Endothelial cell of umbilical vein (primary cell): Measurements from ENCODE around the gene TBC1D9B.

Source experiments
- EZH2 ChIP-seq: IDR thresholded peaks from 2 replicates; pipeline ENCODE4 v1.6.1; 2012; ENCODE audit warnings: borderline replicate concordance, low read depth, mild to moderate bottlenecking, moderate library complexity, low read length, inconsistent platforms; ENCODE audit not compliant: severe bottlenecking
- FOS ChIP-seq: IDR thresholded peaks from 2 replicates; pipeline ENCODE4 v1.6.1; 2011; ENCODE audit warnings: mild to moderate bottlenecking, low read length, moderate library complexity, borderline replicate concordance; ENCODE audit not compliant: insufficient read depth
- GATA2 ChIP-seq: IDR thresholded peaks from 2 replicates; pipeline ENCODE4 v1.7.0; 2011; ENCODE audit warnings: low read depth, mild to moderate bottlenecking, moderate library complexity, mixed read lengths, low read length; ENCODE audit not compliant: insufficient read length, insufficient read depth
- JUN ChIP-seq: IDR thresholded peaks from 2 replicates; pipeline ENCODE4 v1.6.1; 2011; ENCODE audit warnings: borderline replicate concordance, low read depth; ENCODE audit not compliant: insufficient read length, insufficient read depth
- MYC ChIP-seq: IDR thresholded peaks from one replicate; pipeline ENCODE4 v1.6.1; 2011; ENCODE audit warnings: mild to moderate bottlenecking, low read depth, low read length
- POLR2A ChIP-seq: IDR thresholded peaks from 2 replicates; pipeline ENCODE4 v1.6.1; 2012; ENCODE audit warnings: low read depth, mild to moderate bottlenecking, control low read depth, low read length
- POLR2AphosphoS5 ChIP-seq: IDR thresholded peaks from 2 replicates; pipeline ENCODE4 v1.6.1; 2012; ENCODE audit warnings: low read depth, mild to moderate bottlenecking, control low read depth, low read length, moderate library complexity; ENCODE audit not compliant: insufficient read depth
- TF ChIP-seq, protein P1 (sequence below), 2 donors: IDR thresholded peaks; 1 replicate in 1 of 2; 2 replicates in 1 of 2; pipeline ENCODE4 v1.5.1; 2011; ENCODE audit warnings: low read length in 2 of 2, mild to moderate bottlenecking in 2 of 2, moderate library complexity in 2 of 2, control low read depth in 1 of 2, inconsistent platforms in 1 of 2, low read depth in 1 of 2; ENCODE audit not compliant: insufficient read depth in 1 of 2; ENCODE audit errors: extremely low read depth in 1 of 2
- TF ChIP-seq, protein P2 (sequence below): IDR thresholded peaks from 2 replicates; pipeline ENCODE4 v1.6.1; 2011; ENCODE audit not compliant: insufficient read depth, insufficient read length

DNA sequence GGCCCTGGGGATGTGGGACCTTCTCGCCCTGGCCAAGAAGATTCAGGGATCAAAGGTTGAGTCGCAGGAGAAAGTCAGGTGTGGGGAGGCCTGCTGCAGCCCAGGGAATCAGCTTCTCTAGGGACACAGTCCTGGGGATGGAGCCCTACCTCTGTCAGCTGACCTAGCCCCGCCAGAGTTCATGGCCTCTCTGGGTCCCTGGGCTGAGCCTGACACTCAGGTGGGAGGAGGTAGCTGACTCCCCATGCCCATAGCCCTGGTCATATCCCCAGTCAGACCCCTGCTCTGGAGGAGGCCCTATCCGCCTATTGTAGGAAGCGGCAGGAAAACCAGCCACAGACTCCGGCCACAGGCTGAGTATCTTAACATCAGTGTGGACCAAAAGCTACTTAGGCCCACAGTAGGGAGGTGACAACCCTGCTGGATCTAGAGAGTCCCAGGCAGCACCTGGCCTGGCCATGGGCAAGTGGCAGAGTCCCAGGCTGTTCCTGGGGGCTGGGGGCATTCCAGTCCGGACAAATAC lies 34.0 kb downstream of the TBC1D9B start:
- TF ChIP-seq EZH2 (no peak), GATA2 (no peak), POLR2A (no peak), POLR2AphosphoS5 (no peak), MYC (no peak), FOS (no peak), JUN (no peak)
- TF ChIP-seq, protein P1, sequence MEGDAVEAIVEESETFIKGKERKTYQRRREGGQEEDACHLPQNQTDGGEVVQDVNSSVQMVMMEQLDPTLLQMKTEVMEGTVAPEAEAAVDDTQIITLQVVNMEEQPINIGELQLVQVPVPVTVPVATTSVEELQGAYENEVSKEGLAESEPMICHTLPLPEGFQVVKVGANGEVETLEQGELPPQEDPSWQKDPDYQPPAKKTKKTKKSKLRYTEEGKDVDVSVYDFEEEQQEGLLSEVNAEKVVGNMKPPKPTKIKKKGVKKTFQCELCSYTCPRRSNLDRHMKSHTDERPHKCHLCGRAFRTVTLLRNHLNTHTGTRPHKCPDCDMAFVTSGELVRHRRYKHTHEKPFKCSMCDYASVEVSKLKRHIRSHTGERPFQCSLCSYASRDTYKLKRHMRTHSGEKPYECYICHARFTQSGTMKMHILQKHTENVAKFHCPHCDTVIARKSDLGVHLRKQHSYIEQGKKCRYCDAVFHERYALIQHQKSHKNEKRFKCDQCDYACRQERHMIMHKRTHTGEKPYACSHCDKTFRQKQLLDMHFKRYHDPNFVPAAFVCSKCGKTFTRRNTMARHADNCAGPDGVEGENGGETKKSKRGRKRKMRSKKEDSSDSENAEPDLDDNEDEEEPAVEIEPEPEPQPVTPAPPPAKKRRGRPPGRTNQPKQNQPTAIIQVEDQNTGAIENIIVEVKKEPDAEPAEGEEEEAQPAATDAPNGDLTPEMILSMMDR (IDR thresholded peaks at IDR 0.05; ENCODE audit: extremely low read depth in 1 of 2, insufficient read depth in 1 of 2, low read depth in 1 of 2, low read length in 2 of 2) = no peak
- TF ChIP-seq, protein P2, sequence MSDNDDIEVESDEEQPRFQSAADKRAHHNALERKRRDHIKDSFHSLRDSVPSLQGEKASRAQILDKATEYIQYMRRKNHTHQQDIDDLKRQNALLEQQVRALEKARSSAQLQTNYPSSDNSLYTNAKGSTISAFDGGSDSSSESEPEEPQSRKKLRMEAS = no peak
